Measurements from ENCODE around the gene TOMM70. TPM values are rescaled to one million over a fixed set of nuclear protein-coding genes. Genes with fewer than 3 reads are reported as not detected.

Gene TOMM70
- total and polyA plus RNA-seq, 2 of the 13 experiments (the other 11 are each of a cell fraction or from before 2014, with no cell fraction given): 27.0 to 77.2 TPM

- TF ChIP-seq ETV5 (CRISPR knock-in tag; IDR thresholded peaks at IDR 0.05; ENCODE audit: borderline replicate concordance) (peak; percentile 84), ZNF33B (CRISPR knock-in tag; IDR thresholded peaks at IDR 0.05) (peak; percentile 75), SMYD3 (CRISPR knock-in tag; IDR thresholded peaks at IDR 0.05) (peak; percentile 45; the same call in 1 of the 2 replicates), ETS1 (CRISPR knock-in tag; IDR thresholded peaks at IDR 0.05) (no peak), CHCHD3 (CRISPR knock-in tag; IDR thresholded peaks at IDR 0.05) (no peak; the same call in 1 of the 2 replicates), ZFP90 (CRISPR knock-in tag; IDR thresholded peaks at IDR 0.05; ENCODE audit: borderline replicate concordance) (peak; percentile 79), ZNF878 (CRISPR knock-in tag; IDR thresholded peaks at IDR 0.05) (peak; percentile 71; the same call in 1 of the 2 replicates), POGK (CRISPR knock-in tag; conservative IDR thresholded peaks at IDR 0.05) (peak; percentile 60), ZMAT5 (CRISPR knock-in tag; IDR thresholded peaks at IDR 0.05; ENCODE audit: borderline replicate concordance, low read depth) (no peak), ZNF737 (CRISPR knock-in tag; IDR thresholded peaks at IDR 0.05; ENCODE audit: borderline replicate concordance) (peak; percentile 91; the same call in 1 of the 2 replicates), MAFK (conservative IDR thresholded peaks at IDR 0.05 in 1 of 2, IDR thresholded peaks at IDR 0.05 in 1 of 2; ENCODE audit: low read length in 2 of 2) (peak; percentile 19 to 22; a peak in 2 of 4 replicates), HDAC1 (CRISPR knock-in tag; IDR thresholded peaks at IDR 0.05) (peak; percentile 58), ZNF572 (CRISPR knock-in tag; IDR thresholded peaks at IDR 0.05) (no peak), NFRKB (IDR thresholded peaks at IDR 0.05) (no peak), ARNTL (CRISPR knock-in tag; IDR thresholded peaks at IDR 0.05) (0 out of 2 replicates have a peak, but pooled peaks have one; percentile 10), ZNF562 (CRISPR knock-in tag; IDR thresholded peaks at IDR 0.05; ENCODE audit: borderline replicate concordance) (no peak), JUND (CRISPR knock-in tag; IDR thresholded peaks at IDR 0.05) (peak; percentile 48; the same call in 1 of the 2 replicates), IRX3 (CRISPR knock-in tag; IDR thresholded peaks at IDR 0.05; ENCODE audit: borderline replicate concordance, low read depth) (no peak; the same call in 1 of the 2 replicates), SPEN (CRISPR knock-in tag; IDR thresholded peaks at IDR 0.05; ENCODE audit: low read depth) (peak; percentile 79), ZNF138 (CRISPR knock-in tag; IDR thresholded peaks at IDR 0.05; ENCODE audit: low read depth) (0 out of 2 replicates have a peak, but pooled peaks have one; percentile 52), ASH2L (IDR thresholded peaks at IDR 0.05; ENCODE audit: insufficient read length, low read depth, low read length) (peak; percentile 96), ZNF205 (CRISPR knock-in tag; IDR thresholded peaks at IDR 0.05) (no peak), ZNF768 (CRISPR knock-in tag; IDR thresholded peaks at IDR 0.05) (no peak), ATM (IDR thresholded peaks at IDR 0.05; ENCODE audit: borderline replicate concordance) (no peak), ZSCAN25 (CRISPR knock-in tag; IDR thresholded peaks at IDR 0.05) (peak; percentile 66; the same call in 1 of the 2 replicates)
- TF ChIP-seq, protein P1, sequence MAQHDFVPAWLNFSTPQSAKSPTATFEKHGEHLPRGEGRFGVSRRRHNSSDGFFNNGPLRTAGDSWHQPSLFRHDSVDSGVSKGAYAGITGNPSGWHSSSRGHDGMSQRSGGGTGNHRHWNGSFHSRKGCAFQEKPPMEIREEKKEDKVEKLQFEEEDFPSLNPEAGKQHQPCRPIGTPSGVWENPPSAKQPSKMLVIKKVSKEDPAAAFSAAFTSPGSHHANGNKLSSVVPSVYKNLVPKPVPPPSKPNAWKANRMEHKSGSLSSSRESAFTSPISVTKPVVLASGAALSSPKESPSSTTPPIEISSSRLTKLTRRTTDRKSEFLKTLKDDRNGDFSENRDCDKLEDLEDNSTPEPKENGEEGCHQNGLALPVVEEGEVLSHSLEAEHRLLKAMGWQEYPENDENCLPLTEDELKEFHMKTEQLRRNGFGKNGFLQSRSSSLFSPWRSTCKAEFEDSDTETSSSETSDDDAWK (CRISPR knock-in tag; IDR thresholded peaks at IDR 0.05): no peak
These were observed at the start of gene TOMM70, which contains the start of gene LNP1 (continued) for GRCh38 chr3:100400780-100401673.
